DMS 273 treated with DMSO at 0.1 percent for 48 hours (cell line): ENCODE results near the gene C1QL1.
"Not testable (repeated sequence)": the region's sequence is repeated elsewhere in the genome, so short reads cannot be mapped to it uniquely, and the experiment has no call there.

Experiments
- DNase-seq: peaks from one replicate; lab custom pipeline; 2025; lab: John Stamatoyannopoulos, UW

The C1QL1 gene

GRCh38 chr17:44961921-44962350 lies 6.2 kb downstream of the C1QL1 start:
- DNase-seq = no peak

- DNase-seq = no peak
Measured at GRCh38 chr17:44960691-44961090, 7.4 kb downstream of the C1QL1 start.

- DNase-seq = no peak
Measured at GRCh38 chr17:44959821-44960531, 8.1 kb downstream of the C1QL1 start.

- no peak for DNase-seq
Measured at GRCh38 chr17:44956998-44957981, 10.8 kb downstream of the C1QL1 start.

GRCh38 chr17:44955674-44956425 lies 12.3 kb downstream of the C1QL1 start:
- no peak for DNase-seq

GRCh38 chr17:44952946-44953475 lies 15.1 kb downstream of the C1QL1 start:
- no peak for DNase-seq

- DNase-seq = no peak
Measured at GRCh38 chr17:44948315-44948795, 19.7 kb downstream of the C1QL1 start.

GRCh38 chr17:44947461-44948314 lies 20.4 kb downstream of the C1QL1 start, which contains the start of gene KIF18B:
Gene KIF18B, minus strand, starts transcription at chr17:44947773. Its CDS starts 11,429 bp downstream, at chr17:44936344.
- DNase-seq = peak; percentile 87

- DNase-seq = not testable (repeated sequence)
Measured at GRCh38 chr17:44945652-44946051, 22.5 kb downstream of the C1QL1 start.

- no peak for DNase-seq
Measured at GRCh38 chr17:44942456-44942855, 25.6 kb downstream of the C1QL1 start.

GRCh38 chr17:44941712-44942331 lies 26.3 kb downstream of the C1QL1 start:
- no peak for DNase-seq

- no peak for DNase-seq
Measured at GRCh38 chr17:44940768-44941167, 27.3 kb downstream of the C1QL1 start.

GRCh38 chr17:44940317-44940716 lies 27.8 kb downstream of the C1QL1 start:
- no peak for DNase-seq

GRCh38 chr17:44935116-44935515 lies 33.0 kb downstream of the C1QL1 start:
- no peak for DNase-seq

- no peak for DNase-seq
Measured at GRCh38 chr17:44934745-44935105, 33.4 kb downstream of the C1QL1 start.

- no peak for DNase-seq
Measured at GRCh38 chr17:44933824-44934744, 34.0 kb downstream of the C1QL1 start.

GRCh38 chr17:44932787-44933097 lies 35.4 kb downstream of the C1QL1 start:
- no peak for DNase-seq

- DNase-seq = no peak
Measured at GRCh38 chr17:44932096-44932786, 35.9 kb downstream of the C1QL1 start.

- DNase-seq = no peak
Measured at GRCh38 chr17:44931376-44931775, 36.7 kb downstream of the C1QL1 start.
